K562 (cell line): Measurements from ENCODE around the gene ERAP2. TPM values are rescaled to one million over a fixed set of nuclear protein-coding genes. Genes with fewer than 3 reads are reported as not detected.

Source experiments
- AFF4 ChIP-seq: sonication (generic); formaldehyde crosslinking; IDR thresholded peaks from 2 replicates; pipeline ENCODE4 v1.8.0; 2023; ENCODE audit warnings: mild to moderate bottlenecking, missing genetic modification reagents
- EWSR1 ChIP-seq: fragments of 450-650 bp; IDR thresholded peaks from 2 replicates; pipeline ENCODE4 v1.6.1; 2018; ENCODE audit warnings: borderline replicate concordance, mild to moderate bottlenecking, low read depth, moderate library complexity; ENCODE audit not compliant: partially characterized antibody
- FUS ChIP-seq: fragments of 200-400 bp; formaldehyde crosslinking; optimal IDR thresholded peaks from 2 replicates; pipeline ENCODE3; 2017; ENCODE audit warnings: low read depth, low read length
- GATAD2A ChIP-seq: fragments of 450-650 bp; IDR thresholded peaks from 2 replicates; pipeline ENCODE4 v1.6.1; 2017
- HSF4 ChIP-seq: fragments of 250-450 bp; sonication (Bioruptor Pico); IDR thresholded peaks from 2 replicates; pipeline ENCODE4 v2.1.2; 2022; ENCODE audit warnings: mild to moderate bottlenecking, moderate library complexity, borderline replicate concordance
- KLF13 ChIP-seq: fragments of 450-650 bp; IDR thresholded peaks from 2 replicates; pipeline ENCODE4 v1.6.1; 2016; ENCODE audit warnings: missing genetic modification characterization, low read depth, mild to moderate bottlenecking, missing compliant biosample characterization, moderate library complexity, borderline replicate concordance
- MNT ChIP-seq, 2 experiments: fragments of 450-650 bp; conservative IDR thresholded peaks; 2 replicates each; pipeline ENCODE4 v1.6.1; 2017; ENCODE audit warnings: mild to moderate bottlenecking in 2 of 2, moderate library complexity in 2 of 2
- NEUROD1 ChIP-seq: fragments of 150-350 bp; IDR thresholded peaks from 2 replicates; pipeline ENCODE4 v1.6.1; 2014; ENCODE audit warnings: borderline replicate concordance, low read length, low read depth; ENCODE audit not compliant: partially characterized antibody
- NFRKB ChIP-seq: fragments of 450-650 bp; IDR thresholded peaks from 2 replicates; pipeline ENCODE4 v1.6.1; 2016; ENCODE audit warnings: low read depth
- NR1H2 ChIP-seq: sonication (generic); formaldehyde crosslinking; IDR thresholded peaks from 2 replicates; pipeline ENCODE4 v1.4.0; 2020; ENCODE audit warnings: mild to moderate bottlenecking, missing genetic modification reagents
- RFX5 ChIP-seq: IDR thresholded peaks from 2 replicates; pipeline ENCODE4 v1.6.1; 2011; ENCODE audit warnings: low read depth, mild to moderate bottlenecking, improper control_type of control experiment, low read length
- SMARCA5 ChIP-seq: fragments of 450-650 bp; IDR thresholded peaks from 2 replicates; pipeline ENCODE4 v1.6.1; 2016
- SOX6 ChIP-seq: fragments of 450-650 bp; IDR thresholded peaks from 2 replicates; pipeline ENCODE4 v1.6.1; 2014; ENCODE audit warnings: mild to moderate bottlenecking
- SPI1 ChIP-seq: IDR thresholded peaks from 2 replicates; pipeline ENCODE4 v1.6.1; 2011; ENCODE audit warnings: low read depth, low read length, control low read depth, borderline replicate concordance
- THAP7 ChIP-seq: fragments of 250-450 bp; sonication (Bioruptor Pico); IDR thresholded peaks from 2 replicates; pipeline ENCODE4 v1.5.0; 2021
- TSC22D4 ChIP-seq: fragments of 450-650 bp; IDR thresholded peaks from 2 replicates; pipeline ENCODE4 v1.6.1; 2016; ENCODE audit warnings: missing genetic modification characterization, missing biosample characterization, control low read depth
- ZNF445 ChIP-seq: fragments of 250-450 bp; sonication (Bioruptor Pico); IDR thresholded peaks from 2 replicates; pipeline ENCODE4 v1.4.0; 2020; ENCODE audit warnings: low read depth, mild to moderate bottlenecking, moderate library complexity
- ZNF518B ChIP-seq: fragments of 250-450 bp; sonication (Bioruptor Pico); IDR thresholded peaks from 2 replicates; pipeline ENCODE4 v1.5.0; 2021; ENCODE audit warnings: mild to moderate bottlenecking, moderate library complexity
- ZNF76 ChIP-seq: fragments of 250-450 bp; sonication (Bioruptor Pico); IDR thresholded peaks from 2 replicates; pipeline ENCODE4 v1.4.0; 2020; ENCODE audit warnings: mild to moderate bottlenecking, moderate library complexity, borderline replicate concordance
- polyA plus RNA-seq, 8 experiments: library from polyadenylated mRNA; depleted of rRNA in 4 of 8; stranded (reverse) in 5 of 8; unstranded in 3 of 8; fragments of >200 nt; fragmentation: Nextera tagmentation in 2 of 8; fragmentation: Illumina TruSeq in 1 of 8; extraction: Ambion mirVana in 2 of 8; extraction: Trizol in 1 of 8; gene quantifications; 2 replicates each; pipeline versions ENCODE4 v1.2.1 to v1.2.3, GENCODE V29; 2011 to 2014; ENCODE audit warnings: inconsistent platforms in 1 of 8, missing spikeins in 1 of 8
- total RNA-seq, 7 experiments: library from RNA; depleted of rRNA in 6 of 7; stranded (reverse); fragments of >200 nt in 6 of 7; fragmentation: Illumina TruSeq in 2 of 7; extraction: Trizol in 2 of 7; gene quantifications; 2 replicates each; pipeline versions ENCODE4 v1.2.1 to v1.2.3, GENCODE V29; 2011 to 2021; ENCODE audit warnings: low replicate concordance in 1 of 7

The ERAP2 gene
- total and polyA plus RNA-seq, 9 of the 15 experiments (the other 6 are each of a cell fraction or from before 2014, with no cell fraction given): 0.93 to 4.0 (median 2.1) TPM

- TF ChIP-seq RFX5 (no peak), SPI1 (peak; percentile 96), TSC22D4 (no peak), SMARCA5 (no peak), KLF13 (tag) (no peak), THAP7 (CRISPR knock-in tag) (no peak), SOX6 (no peak), ZNF76 (CRISPR knock-in tag) (no peak), NFRKB (no peak), AFF4 (CRISPR knock-in tag) (no peak), NEUROD1 (no peak), HSF4 (CRISPR knock-in tag) (no peak), EWSR1 (no peak), ZNF445 (no peak), NR1H2 (CRISPR knock-in tag) (no peak), GATAD2A (no peak), ZNF518B (CRISPR knock-in tag) (no peak), MNT (conservative IDR thresholded peaks at IDR 0.05) (no peak), FUS (no peak)
Observed at GRCh38 chr5:96885518-96886338, 9.4 kb downstream of the ERAP2 start (continued).
